GM18951 (cell line): Measurements from ENCODE around the gene KCNJ14.

Experiments used
- POLR2A ChIP-seq: IDR thresholded peaks from 4 replicates; pipeline ENCODE4 v1.6.1; 2011; ENCODE audit warnings: mild to moderate bottlenecking; ENCODE audit not compliant: insufficient read length, insufficient read depth; ENCODE audit errors: extremely low read depth
- in situ Hi-C: fragments of 300-500 bp; cut with MboI; formaldehyde crosslinking; loops from one replicate; pipeline ENCODE4 v1.12.0; 2022; ENCODE audit warnings: low sequenced_read_pairs, mixed read lengths, inconsistent platforms; ENCODE audit not compliant: unreplicated experiment

Gene KCNJ14

GRCh38 chr19:48470856-48471255 is 15.5 kb downstream of the KCNJ14 start:
- TF ChIP-seq POLR2A = no peak
- in situ Hi-C loops = no loop called here

GRCh38 chr19:48471836-48472235 is 16.5 kb downstream of the KCNJ14 start:
- TF ChIP-seq POLR2A = no peak
- in situ Hi-C loops = no loop called here

- in situ Hi-C loops = no loop called here
- no peak for TF ChIP-seq POLR2A
Observed at GRCh38 chr19:48473161-48473966, 18.0 kb downstream of the KCNJ14 start.

- no peak for TF ChIP-seq POLR2A
- in situ Hi-C loops = no loop called here
Observed at GRCh38 chr19:48474084-48474592, 18.8 kb downstream of the KCNJ14 start.

- TF ChIP-seq POLR2A = no peak
- in situ Hi-C loops = no loop called here
Observed at GRCh38 chr19:48475369-48476068, 20.1 kb downstream of the KCNJ14 start.

- in situ Hi-C loops = no loop called here
- no peak for TF ChIP-seq POLR2A
Observed at GRCh38 chr19:48476176-48476575, 20.8 kb downstream of the KCNJ14 start.

- no peak for TF ChIP-seq POLR2A
- in situ Hi-C loops = no loop called here
Observed at GRCh38 chr19:48477067-48477685, 21.8 kb downstream of the KCNJ14 start.

GRCh38 chr19:48477698-48478338 is 22.4 kb downstream of the KCNJ14 start:
- in situ Hi-C loops = no loop called here
- no peak for TF ChIP-seq POLR2A

- in situ Hi-C loops = no loop called here
- TF ChIP-seq POLR2A = no peak
Observed at GRCh38 chr19:48478339-48479256, 23.2 kb downstream of the KCNJ14 start.

GRCh38 chr19:48479686-48480085 is 24.3 kb downstream of the KCNJ14 start:
- in situ Hi-C loops = no loop called here

GRCh38 chr19:48480183-48480557 is 24.8 kb downstream of the KCNJ14 start:
- no peak for TF ChIP-seq POLR2A
- in situ Hi-C loops = no loop called here

More at GRCh38 chr19:48479686-48480085, 24.3 kb downstream of the KCNJ14 start:
- TF ChIP-seq POLR2A = no peak
